Measurements from ENCODE around the gene CAPSL.
"Not testable (repeated sequence)": the region's sequence is repeated elsewhere in the genome, so short reads cannot be mapped to it uniquely, and the experiment has no call there.

Gene CAPSL

DNA sequence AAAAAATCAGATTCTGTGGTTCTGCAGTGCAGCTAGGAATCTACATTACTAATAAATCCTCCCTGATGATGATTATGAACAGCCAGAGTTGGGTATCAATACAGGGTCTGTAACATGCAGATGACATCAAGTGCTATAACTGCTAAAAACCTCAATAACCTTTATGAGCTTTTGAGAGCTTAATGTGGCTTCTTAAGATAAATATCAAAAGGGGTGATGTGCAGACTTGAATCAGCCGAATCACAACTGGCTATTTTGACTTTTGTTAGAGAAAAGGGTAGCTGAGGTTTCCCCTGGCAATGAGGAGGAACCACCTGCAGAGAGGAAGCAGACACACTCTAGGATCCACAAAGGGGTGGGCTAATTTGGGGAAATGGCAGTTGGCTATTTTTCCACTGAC, 30.2 kb downstream of the CAPSL start:
- no peak for DNase-seq (ENCODE audit: low read depth in 2 of 2)

DNA sequence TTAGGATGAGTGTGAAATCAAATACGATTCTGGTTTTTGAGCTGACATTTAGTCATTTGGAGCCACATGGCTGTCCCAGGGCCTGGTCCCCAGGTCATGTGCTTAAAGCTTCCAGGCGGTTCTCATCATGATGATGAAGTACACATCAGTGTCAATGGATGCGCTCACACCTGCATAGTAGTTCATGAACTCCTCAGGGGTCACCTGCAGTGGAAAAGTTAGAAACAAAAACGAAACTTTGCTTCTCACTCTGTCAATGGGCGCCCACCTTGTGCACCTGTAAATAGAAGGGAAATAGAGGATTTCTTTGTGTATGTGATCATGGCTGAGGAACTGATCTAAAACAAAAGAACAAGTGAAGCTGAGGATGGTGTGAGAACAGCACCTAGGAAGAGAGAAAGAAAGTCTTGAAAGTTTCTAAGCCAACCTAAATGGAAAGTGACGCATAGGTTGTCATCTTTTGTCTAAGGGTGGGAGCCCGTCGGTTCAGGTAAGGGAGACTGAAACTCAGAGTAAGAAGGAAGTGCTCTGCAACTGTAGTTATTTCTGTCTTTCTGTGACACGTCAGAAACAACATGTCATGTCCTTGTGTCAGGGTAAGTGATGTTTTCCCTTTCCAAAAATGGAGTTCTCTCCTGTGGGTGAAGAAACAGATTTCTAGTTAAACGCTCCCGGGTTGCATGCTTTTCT, 33.8 kb downstream of the CAPSL start:
- no peak for DNase-seq (ENCODE audit: low read depth in 2 of 2)

DNA sequence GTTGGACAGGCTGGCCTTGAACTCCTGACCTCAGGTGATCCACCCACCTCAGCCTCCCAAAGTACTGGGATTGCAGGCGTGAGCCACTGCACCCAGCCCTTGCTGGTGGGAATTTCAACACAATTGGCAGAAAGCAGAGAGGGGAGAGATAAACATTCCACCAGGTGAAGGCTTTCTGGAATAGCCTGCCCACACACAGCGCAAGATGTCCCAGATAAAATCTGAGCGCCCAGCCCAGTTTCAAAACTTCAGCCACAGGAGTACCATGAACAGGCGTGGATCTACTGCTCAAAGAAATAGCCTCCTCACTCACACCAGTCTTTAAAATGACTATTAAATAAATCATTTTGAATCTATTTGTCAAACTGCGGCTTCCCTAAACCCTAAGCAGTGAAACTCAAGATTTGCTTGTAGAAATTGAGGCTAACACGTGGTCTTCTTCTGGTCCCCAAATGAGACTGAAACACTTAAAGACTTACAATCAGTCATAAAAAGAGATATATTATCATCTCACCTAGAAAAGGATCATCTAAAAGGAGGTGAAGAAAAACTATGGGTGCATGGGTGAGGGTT, 34.7 kb downstream of the CAPSL start:
- DNase-seq (ENCODE audit: low read depth in 2 of 2), result no peak

DNA sequence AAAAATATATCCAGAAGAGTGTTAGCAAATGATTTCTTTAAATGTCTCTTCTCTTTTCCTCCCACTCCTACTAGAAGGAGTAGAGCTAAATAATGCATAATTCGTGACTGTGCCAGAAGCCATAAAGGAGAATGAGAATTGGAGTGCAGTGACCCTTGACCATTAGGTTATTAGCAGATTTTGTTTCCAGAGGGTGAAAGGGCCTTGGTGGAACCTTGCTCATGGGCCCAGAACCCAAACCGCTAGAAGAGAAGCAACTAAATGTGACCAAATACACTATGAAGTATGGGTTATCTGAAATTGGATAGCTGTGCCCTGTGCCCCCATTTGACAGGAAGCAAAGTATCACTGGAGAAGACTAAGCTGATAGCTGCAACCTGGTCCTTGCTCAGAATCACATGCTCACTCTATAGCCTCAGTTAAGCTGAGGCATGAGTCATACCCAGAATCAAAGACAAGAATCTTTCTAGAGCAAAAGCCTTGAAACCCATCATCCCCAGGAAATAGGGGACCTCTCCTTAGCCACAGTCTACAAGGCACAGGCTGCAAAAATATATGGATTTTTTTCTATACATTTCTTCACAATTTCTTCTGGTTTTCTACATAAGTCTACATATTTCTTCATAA, 36.3 kb downstream of the CAPSL start:
- DNase-seq (ENCODE audit: low read depth in 2 of 2), result no peak

DNA sequence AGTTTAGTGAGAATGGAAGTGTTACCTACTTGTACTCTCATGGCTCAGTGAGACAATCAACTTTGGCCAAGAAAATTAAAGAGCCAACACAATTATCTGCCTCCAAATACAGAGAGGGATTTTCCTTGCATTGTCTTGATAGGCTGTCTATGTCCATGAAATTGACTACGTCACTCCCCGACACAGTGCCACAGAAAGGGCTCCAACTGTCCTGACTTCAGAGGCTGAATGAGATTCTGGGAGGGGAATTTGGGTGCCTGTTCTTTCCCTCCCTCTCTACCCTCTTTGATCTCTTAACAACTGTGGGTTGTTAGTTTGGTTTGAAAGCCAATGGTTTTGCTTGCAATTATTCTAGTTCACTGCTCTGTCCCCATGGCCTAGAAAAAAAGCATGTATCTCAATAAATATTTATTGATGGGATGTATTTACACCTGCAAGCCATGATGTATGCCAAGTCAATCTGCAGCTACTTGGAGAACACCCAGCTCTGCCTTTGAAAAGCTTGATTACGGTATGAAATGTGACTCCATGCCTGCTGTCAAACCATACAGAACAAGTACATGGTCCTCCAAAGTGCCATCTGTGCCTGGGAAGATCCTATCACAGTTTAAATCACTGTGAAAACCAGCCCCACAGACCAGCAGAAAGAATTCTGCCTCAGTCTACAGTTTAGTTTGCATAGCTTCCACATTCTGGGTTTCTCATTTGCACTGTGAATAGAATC, 37.3 kb downstream of the CAPSL start:
- no peak for DNase-seq (ENCODE audit: low read depth in 2 of 2)

DNA sequence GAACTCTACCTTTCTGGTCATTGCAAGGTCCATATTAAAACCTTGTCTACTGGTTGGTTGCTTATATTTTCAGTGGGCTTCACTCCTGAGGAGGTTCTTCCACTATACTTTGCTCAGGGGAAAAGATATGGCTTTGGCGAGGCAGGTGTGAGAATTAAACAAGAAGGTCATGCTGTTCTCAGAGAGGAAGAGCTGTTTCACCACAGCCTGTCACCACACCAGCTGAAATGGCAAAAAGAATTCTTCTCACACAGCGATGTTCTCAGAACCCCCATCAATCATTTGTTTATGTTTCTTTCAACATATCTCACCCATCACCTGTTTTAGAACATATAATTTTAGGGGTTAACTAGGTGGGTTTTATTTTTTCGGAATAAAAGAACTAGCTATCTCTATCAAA, 38.6 kb downstream of the CAPSL start:
- no peak for DNase-seq (ENCODE audit: low read depth in 2 of 2)

DNA sequence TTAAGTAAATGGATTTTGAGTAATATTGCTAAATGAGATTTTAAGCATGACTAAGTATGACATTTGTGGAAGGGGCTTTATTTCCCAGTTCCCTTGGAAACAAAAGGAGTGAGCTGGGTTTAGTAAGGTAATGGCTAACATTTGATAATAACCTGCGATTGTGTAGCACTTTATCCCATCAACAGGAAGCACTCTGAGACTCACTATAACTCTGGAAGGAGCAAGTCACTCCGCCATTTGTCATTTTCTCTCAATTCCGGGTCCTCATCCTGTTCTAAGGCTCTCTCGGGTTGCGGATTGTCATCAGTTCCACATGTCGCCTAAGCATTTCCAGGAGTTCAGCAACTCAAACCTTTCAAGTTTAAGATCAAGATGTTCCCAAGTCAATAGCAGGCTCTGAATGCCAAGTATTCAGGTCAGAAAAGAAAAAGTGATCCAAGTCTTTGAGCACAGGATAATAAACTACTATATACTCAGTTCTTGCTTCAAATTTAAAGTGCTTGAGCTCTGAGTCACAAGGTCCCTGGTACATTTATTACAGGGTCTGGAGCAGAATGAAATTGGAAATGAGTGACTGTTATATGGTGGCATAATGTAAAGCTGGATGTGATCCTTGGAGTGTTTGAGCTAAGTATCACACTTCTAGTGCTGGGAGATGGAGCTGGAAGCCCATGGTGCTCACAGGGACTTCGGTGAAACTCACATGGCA, 39.3 kb downstream of the CAPSL start:
- DNase-seq (ENCODE audit: low read depth in 2 of 2), result no peak

DNA sequence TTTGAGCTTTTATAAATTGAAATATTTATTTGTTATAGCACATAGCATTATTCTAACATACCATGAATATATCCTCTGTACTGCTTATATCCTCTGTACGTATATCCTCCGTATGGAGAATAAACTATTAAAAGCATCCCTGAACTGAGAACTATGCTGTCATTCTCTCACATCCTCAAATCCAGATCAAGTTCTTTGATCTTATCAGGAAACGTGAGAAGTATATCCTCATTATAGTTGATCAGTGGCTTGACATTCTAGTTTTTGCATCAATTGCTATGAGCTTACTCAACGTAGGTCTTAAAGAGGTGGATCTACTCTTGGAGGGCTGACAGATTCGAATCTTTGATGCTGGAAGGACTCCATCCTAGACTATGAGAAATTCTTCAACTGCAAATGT, 44.3 kb downstream of the CAPSL start:
- no peak for DNase-seq (ENCODE audit: low read depth in 2 of 2)

DNA sequence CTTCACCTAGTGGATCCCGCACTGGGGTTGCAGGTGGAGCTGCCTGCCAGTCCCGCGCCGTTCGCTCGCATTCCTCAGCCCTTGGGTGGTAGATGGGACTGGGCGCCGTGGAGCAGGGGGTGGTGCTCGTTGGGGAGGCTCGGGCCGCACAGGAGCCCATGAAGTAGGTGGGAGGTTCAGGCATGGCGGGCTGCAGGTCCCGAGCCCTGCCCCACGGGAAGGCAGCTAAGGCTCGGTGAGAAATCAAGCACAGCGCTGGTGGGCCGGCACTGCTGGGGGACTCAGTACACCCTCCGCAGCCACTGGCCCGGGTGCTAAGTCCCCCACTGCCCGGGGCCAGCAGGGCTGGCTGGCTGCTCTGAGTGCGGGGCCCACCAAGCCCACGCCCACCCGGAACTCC, 45.6 kb downstream of the CAPSL start:
- not testable (repeated sequence) for DNase-seq (ENCODE audit: low read depth in 2 of 2)

DNA sequence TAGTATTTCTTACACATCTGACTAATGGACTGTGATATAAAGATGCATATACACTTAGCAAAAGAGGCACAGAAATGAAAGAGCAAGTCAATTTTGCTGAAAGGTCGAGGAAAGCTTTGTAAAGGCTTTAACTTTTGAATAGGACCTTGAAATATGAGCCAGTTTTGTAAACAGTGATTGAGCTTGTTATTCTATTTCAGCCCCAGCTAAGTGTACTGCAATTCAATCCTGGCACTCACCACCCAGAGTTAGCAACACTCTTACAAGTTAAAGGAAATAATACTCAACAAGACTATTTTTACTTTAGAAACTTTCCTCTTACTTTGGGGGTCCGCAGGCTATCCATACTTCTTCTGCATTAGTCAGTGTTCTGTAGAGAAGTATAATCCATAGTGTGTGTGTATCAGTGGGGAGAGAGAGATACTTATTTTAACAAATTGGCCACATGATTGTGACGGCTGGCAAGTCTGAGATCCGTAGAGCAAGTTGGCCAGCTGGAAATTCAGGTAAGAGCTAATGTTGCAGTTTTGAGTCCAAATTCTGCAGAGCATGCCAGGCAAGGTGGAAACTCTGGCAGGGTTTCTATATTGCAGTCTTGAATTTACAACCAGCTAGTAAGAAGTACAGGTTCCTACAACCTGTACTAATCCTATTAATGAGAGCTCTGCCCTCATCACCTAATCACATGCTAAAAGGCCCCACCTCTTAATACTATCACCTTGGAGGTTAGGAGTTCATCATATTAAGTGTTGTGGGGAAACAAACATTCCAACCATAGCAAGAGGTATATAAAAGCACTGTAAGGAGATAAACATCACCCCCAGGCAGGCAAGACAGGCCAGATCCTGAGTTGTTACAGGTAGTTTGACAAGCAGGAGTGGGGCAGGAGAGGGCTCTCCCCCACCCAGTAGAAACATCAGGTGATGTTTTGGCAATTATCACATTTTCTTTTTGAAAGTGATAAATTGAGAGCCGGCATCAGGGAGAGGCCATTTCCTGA, 48.1 kb downstream of the CAPSL start:
- DNase-seq (ENCODE audit: low read depth in 2 of 2), result no peak

DNA sequence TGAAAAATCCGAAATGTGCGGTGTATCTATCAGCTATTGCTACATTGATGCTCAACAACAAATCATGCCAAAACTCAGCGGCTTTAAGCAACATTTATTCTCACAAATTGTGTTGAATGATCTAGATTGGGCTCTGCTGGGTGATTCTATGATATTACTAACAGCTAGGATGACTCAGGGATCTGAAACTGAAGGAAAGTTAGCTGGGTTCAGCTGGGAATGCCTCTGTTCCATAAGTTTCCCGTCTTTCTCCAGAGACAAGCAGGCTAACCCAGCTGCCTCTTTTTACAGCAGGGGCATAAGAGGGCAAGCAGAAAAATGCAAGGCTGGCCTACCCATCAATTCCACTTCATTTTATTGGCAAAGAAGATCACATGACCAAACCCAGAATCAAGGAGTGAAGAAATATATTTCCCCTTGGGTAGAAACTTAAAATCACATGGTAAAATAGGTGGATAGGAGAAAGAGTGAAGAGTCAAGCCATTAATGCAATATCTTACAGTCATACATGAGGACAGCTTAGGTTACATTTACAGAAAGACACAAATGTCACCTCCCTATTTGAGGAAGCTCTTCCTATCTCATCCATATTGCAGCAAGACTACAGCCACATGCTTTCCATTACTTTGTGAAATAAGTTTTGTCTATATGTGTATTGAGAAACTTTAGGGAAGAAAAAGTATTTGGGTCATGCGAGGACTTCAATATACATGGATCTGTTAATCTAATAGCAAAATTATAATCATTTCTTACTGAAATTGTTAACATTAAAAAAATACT, 50.9 kb downstream of the CAPSL start:
- DNase-seq (ENCODE audit: low read depth in 2 of 2), result no peak

DNA sequence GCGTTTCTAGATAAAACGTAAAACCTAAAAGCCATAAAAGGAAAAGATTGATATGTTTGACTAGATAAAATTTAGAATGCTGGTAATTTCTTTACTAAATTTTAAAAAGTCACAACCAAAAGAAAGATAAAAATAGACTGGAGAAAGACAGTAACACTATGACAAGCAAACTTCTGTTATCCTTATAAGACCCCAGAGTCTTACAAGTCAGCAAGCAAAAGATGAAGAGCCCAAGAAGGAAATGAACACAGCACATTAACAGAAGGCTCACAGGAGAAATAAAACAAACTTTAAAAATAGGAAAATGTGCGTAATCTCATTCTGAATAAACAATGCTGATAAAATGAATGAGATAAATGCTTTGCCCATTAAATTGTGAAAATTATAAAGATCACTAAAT, 52.0 kb downstream of the CAPSL start:
- DNase-seq (ENCODE audit: low read depth in 2 of 2), result no peak

DNA sequence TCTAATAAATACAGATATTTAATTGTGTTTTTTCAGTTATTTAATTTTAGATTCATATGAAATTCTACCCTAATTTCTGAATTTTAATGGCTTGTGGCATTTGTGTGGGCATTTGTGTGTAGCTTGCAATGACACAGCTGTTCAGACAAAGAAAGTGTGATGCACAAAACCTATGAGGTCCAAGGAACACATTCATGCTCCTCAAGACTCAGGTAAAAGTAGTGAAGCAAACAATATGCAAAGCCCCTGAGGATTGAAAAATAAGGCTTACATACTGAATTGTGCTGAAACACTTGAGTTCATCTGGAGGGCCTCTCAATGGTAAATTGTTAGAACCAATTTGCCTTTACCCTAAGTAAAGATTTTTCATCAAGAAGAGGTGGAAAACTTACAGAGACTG, 53.6 kb downstream of the CAPSL start:
- DNase-seq (ENCODE audit: low read depth in 2 of 2), result no peak

DNA sequence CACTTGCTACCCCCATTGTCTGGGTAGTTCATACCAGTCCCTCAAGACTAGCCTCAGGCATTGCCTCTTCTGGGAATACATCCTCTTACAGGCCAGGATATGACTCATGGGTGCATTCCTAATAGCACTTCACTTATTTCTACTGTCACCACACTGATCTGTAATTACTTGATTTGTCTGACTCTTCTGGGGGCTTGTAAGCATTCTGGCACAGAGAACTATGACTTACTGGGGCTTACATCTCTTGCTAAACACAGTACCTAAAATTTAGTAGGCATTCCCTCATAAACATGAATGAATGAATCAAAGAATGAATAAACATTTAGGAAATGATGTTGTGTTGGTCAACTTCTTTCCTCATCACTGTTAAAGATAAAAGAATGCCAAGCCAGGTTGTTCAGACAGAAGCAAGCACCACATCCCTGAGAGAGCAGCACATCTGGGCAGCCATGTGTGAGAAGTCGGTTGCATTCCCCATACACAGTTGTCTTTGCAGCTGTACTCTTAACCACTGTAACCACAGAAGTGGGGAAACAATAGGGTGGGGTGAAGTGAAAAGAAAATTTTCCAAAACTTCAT, 54.1 kb downstream of the CAPSL start:
- no peak for DNase-seq (ENCODE audit: low read depth in 2 of 2)

DNA sequence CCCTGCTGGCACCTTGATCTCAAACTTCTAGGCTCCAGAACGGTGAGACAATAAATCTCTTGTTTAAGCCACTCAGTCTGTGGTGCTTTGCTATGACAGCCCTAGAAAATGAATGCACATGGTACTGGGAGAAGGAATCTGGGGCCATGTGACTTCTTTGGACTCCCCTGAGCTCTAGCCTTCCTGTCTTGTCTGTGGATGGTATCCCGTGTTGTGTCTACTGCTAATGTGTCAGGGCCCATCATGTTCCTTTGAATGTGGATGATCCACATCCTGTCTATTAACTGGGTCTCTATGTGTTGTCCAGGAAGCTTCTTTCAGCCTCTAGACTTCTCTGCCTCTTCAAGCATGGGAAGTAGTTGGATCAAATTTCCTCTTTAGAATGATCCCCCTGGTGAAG, 56.7 kb downstream of the CAPSL start:
- no peak for DNase-seq (ENCODE audit: low read depth in 2 of 2)

DNA sequence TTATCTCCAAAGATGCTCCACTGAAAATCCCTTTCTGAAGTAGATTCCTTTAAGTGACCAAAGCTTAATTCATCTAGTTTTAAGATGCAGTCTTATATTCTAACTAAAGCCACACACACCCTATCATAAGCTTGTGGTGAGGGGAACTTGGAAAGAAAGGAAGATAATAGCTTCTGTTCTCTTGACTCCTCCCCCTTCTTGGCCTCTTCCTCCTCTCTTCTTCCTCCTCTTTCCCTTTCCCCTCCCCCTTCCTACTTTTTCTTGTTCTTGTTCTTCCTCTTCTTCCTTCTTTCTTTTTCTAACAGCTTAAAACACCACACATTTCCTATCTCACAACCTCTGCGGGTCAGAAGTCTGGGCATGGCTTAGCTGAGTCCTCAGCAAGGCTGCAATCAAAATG, 58.3 kb downstream of the CAPSL start:
- DNase-seq (ENCODE audit: low read depth in 2 of 2), result no peak

DNA sequence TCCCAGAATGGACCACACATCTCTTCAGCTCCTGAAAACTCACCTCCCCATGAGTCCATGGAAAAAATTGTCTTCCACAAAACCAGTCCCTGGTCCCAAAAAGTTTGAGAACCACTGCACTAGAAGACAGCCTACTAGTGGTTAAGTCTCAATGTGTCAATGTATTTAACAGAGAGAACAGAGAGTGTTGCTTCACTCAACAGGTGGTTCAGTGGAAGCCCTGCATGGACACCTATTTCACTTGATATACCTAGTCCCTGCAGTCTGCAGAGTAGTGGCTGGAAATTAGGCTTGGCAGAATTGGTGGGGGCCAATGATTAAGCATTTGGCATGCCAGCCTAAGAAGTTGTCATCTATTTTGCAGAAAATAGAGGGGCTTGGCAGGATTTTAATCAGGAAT, 58.8 kb downstream of the CAPSL start:
- DNase-seq (ENCODE audit: low read depth in 2 of 2), result no peak

DNA sequence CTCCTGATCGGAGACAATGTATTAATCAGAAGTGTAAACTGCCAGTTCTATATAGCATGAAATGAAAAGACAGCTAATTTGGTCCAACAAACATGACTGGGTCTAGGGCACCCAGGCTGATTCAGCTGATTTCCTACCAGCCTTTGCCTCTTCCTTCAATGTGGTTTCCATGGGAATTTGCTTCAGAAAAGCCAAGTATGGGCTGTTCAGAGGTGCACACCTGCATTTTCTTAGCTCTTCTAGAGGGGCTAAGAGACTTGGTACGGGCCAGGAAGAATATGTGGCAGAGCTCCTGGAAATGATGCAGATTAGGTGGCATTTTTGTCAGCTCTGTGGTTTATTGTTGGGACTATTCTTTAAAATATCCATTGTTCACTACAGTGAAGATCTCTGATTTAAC, 59.3 kb downstream of the CAPSL start:
- DNase-seq (ENCODE audit: low read depth in 2 of 2), result no peak

DNA sequence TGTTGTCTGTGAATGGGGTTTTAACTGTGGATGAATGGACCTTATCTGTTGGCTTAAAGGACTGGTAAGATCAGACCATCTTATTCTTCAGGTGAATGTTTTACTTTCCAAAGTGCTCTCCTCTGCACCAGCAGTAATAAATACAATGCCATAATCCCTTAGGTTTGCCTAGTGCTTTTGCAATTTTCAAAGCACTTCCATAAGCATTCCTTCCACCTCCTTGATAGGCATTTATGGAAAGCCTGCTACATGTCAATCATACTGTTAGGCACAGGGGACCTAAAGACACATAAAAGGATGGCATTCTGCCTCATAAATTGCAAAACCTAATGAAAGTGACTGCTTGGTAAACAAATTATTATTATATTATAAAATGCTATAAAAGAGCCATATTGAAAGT, 60.3 kb downstream of the CAPSL start:
- DNase-seq (ENCODE audit: low read depth in 2 of 2), result no peak

DNA sequence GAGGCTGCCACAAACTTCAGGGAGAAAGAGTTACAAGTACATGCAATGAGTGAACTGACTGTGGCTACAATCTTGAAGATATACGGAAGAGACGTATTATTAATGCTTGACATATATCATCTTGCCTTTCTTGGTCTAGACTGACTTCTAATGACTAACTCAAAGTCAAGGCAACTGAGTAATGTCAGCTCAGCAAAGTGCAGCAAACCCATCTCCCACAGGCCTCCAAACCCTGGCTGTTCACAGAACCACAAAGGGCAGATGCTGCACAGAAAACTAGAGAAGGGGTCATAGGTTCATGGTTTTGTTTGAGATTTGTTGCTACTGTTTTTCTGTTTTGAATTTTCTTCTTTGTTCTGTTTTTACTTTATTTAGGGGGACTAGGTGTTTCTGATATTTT, 60.8 kb downstream of the CAPSL start:
- no peak for DNase-seq (ENCODE audit: low read depth in 2 of 2)
